Type B pancreatic cell (in vitro differentiated cells): ENCODE measurements around the gene LRRC15. TPM values are rescaled to one million over a fixed set of nuclear protein-coding genes. Genes with fewer than 3 reads are reported as not detected.
A peak's percentile ranks its signal among the peaks of the same experiment; 100 is the strongest.

Experiments
- DNase-seq: peaks from one replicate; pipeline ENCODE4 v3.0.0; 2021; ENCODE audit warnings: mixed read lengths; ENCODE audit not compliant: unreplicated experiment; ENCODE audit errors: extremely low spot score
- H3K27ac Mint-ChIP-seq: 2 replicates; pipeline ENCODE4 v1.8.0; 2021; ENCODE audit warnings: mild to moderate bottlenecking, mixed read lengths
- H3K27me3 Mint-ChIP-seq: 2 replicates; pipeline ENCODE4 v1.8.0; 2021; ENCODE audit warnings: mixed read lengths
- H3K36me3 Mint-ChIP-seq: 2 replicates; pipeline ENCODE4 v1.8.0; 2021; ENCODE audit warnings: mixed read lengths
- H3K4me1 Mint-ChIP-seq: one replicate; pipeline ENCODE4 v1.8.0; 2021; ENCODE audit warnings: mixed read lengths; ENCODE audit not compliant: unreplicated experiment
- H3K4me3 Mint-ChIP-seq: 2 replicates; pipeline ENCODE4 v1.8.0; 2021; ENCODE audit warnings: mild to moderate bottlenecking, mixed read lengths
- H3K9me3 Mint-ChIP-seq: 2 replicates; pipeline ENCODE4 v1.8.0; 2021; ENCODE audit warnings: mixed read lengths
- total RNA-seq: library from RNA; stranded (reverse); gene quantifications from 2 replicates; pipeline ENCODE4 v1.2.1, GENCODE V29; 2021; ENCODE audit warnings: low replicate concordance
- TF ChIP-seq, protein P1 (sequence below): fragments of 200-600 bp; sonication (generic); conservative IDR thresholded peaks from 2 replicates; pipeline ENCODE4 v1.5.0; 2021; ENCODE audit warnings: antibody characterized with exemption, mild to moderate bottlenecking

LRRC15 gene
- total RNA-seq, 1 donor from 2014 or later: 0.07 TPM

GRCh38 chr3:194346035-194346434 is 23.5 kb downstream of the LRRC15 start:
- Mint-ChIP-seq H3K9me3 (no peaks in the 10 kb centered on the region), H3K4me1 (peaks cover 6% of the 10 kb centered on the region), H3K27ac (no peak overlapping the region), H3K4me3 (no peak overlapping the region), H3K27me3 (peaks cover 16% of the 10 kb centered on the region), H3K36me3 (no peaks in the 10 kb centered on the region)
- TF ChIP-seq, protein P1, sequence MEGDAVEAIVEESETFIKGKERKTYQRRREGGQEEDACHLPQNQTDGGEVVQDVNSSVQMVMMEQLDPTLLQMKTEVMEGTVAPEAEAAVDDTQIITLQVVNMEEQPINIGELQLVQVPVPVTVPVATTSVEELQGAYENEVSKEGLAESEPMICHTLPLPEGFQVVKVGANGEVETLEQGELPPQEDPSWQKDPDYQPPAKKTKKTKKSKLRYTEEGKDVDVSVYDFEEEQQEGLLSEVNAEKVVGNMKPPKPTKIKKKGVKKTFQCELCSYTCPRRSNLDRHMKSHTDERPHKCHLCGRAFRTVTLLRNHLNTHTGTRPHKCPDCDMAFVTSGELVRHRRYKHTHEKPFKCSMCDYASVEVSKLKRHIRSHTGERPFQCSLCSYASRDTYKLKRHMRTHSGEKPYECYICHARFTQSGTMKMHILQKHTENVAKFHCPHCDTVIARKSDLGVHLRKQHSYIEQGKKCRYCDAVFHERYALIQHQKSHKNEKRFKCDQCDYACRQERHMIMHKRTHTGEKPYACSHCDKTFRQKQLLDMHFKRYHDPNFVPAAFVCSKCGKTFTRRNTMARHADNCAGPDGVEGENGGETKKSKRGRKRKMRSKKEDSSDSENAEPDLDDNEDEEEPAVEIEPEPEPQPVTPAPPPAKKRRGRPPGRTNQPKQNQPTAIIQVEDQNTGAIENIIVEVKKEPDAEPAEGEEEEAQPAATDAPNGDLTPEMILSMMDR: no peak
- no peak for DNase-seq

- no peaks in the 10 kb centered on the region for H3K36me3 Mint-ChIP-seq
- H3K9me3 Mint-ChIP-seq: no peaks in the 10 kb centered on the region
- no peak overlapping the region for H3K4me3 Mint-ChIP-seq
- TF ChIP-seq, protein P1: peak; percentile 99
- H3K4me1 Mint-ChIP-seq: peaks cover 19% of the 10 kb centered on the region
- H3K27me3 Mint-ChIP-seq: peaks cover 24% of the 10 kb centered on the region
- peak; percentile 83 for DNase-seq
- no peak overlapping the region for H3K27ac Mint-ChIP-seq
Observed at GRCh38 chr3:194344012-194344411, 25.5 kb downstream of the LRRC15 start.

DNA sequence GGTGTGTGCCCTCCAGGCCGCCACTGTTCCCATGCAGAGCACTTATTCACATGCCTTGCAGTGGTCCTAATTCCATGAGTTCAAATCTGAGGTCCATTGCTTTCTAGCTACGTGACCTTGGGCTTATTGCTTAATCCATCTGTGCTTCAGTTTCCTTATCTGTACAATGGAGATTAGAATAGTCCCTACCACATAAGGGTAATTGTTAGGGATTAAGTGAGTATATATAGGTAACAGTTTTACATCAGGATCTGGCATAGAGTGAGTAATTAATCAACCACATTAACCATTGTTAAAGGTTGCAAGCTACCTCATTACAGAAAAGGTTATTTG is 26.0 kb downstream of the LRRC15 start:
- TF ChIP-seq, protein P1: no peak
- DNase-seq: no peak
- H3K4me1 Mint-ChIP-seq: peaks cover 19% of the 10 kb centered on the region
- peaks cover 23% of the 10 kb centered on the region for H3K27me3 Mint-ChIP-seq
- H3K36me3 Mint-ChIP-seq: no peaks in the 10 kb centered on the region
- H3K4me3 Mint-ChIP-seq: no peak overlapping the region
- H3K27ac Mint-ChIP-seq: no peak overlapping the region
- H3K9me3 Mint-ChIP-seq: no peaks in the 10 kb centered on the region

DNA sequence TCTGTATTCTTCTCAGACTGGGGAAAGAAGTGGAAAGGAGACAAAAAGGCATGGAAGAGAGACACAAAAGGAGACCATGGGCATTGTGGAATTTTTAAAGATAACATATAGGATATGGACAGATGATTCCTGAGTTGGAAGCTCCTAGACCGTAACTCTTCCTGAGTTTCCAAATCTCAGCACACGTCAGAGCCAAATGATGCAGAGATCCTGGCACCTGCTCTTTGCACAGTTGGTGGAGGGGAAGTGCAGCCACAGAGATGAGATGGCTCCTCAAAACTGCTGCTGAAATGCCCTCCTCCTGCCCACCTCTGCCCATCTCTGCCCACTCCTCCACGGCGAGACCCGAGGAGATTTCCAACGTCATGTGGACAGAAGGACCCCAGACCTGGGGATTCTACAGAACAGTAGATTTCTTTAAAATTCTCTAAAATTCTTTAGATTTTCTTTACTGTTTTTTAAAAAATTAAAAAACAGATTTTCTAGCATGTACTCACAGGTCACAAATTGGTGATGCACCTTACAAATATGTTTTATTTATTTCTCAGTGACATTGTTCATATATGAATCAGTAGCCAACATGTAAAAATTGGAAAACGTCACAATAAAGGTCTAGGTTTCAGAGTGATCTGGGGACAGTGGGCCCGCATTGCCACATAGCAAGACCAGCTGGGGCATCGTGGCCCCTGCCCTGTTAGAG is 26.5 kb downstream of the LRRC15 start:
- Mint-ChIP-seq H3K4me1 (peaks cover 19% of the 10 kb centered on the region), H3K36me3 (no peaks in the 10 kb centered on the region), H3K9me3 (no peaks in the 10 kb centered on the region), H3K4me3 (no peak overlapping the region), H3K27me3 (peaks cover 19% of the 10 kb centered on the region), H3K27ac (no peak overlapping the region)
- TF ChIP-seq, protein P1: no peak
- no peak for DNase-seq

- DNase-seq: no peak
- TF ChIP-seq, protein P1: no peak
- H3K27me3 Mint-ChIP-seq: peaks cover 26% of the 10 kb centered on the region
- no peaks in the 10 kb centered on the region for H3K9me3 Mint-ChIP-seq
- no peak overlapping the region for H3K27ac Mint-ChIP-seq
- no peak overlapping the region for H3K4me3 Mint-ChIP-seq
- peaks cover 26% of the 10 kb centered on the region for H3K4me1 Mint-ChIP-seq
- no peaks in the 10 kb centered on the region for H3K36me3 Mint-ChIP-seq
Observed at GRCh38 chr3:194340757-194341400, 28.7 kb downstream of the LRRC15 start.
